EH (cell line): ENCODE data around the gene FBF1.

Source experiments
- DNase-seq: peaks from one replicate; pipeline ENCODE4 v3.0.0-alpha.2; 2015; ENCODE audit warnings: low read depth

Gene FBF1

DNA sequence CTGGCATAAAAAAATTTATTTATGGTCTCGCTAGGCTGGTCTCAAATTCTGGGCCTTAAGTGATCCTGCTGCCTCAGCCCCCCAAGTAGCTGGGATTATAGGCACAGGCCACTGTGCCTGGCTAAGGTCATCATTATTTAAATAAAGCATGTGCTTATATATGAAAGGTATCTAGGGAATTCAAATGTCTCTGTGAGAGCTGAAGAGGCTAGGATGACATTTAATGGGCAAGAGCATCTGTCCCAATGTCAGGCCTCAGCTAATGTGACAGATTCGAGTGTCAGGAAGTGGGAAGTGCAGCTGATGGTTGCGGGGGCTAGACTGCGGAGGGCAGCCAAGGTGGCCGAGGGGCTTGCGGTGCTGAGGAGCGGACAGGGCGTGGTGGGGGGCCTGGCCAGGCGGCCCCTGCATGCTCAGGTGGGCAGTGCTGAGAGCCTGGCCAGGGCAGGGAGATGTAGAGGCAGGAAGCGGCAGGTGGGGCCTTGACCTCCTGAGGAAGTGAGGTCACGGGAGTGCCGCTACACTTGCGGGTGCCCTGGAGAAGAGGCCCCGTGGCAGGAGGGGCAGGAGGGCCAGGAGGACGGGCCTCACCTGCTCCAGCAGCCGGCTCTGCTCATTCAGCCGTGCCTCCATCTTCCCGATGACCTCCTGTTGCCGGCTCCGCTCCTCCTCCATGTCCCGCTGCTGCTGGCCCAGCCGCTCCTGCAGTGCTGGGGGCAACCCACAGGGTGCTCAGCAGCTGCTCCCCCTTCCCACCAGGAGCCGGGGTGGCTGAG is 23.5 kb downstream of the FBF1 start:
- no peak for DNase-seq

DNA sequence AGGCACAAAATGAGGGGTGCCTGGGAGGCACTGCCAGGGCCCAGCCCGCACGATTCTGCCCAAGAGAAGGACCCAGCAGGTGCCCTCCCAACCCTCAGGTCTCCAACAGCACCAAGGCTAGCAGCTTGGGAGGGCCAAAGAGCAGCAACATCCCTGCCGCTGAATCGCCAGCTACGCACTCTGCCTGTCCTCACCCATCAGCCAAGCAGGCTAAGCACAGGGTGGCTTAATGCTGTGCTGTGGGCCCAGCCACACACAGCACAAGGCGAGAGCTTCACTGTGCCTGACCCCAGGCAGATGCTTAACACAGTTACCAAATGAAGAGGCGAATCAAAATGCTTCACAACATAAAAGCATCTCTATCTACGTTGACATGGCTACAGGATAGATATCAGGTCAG is 25.6 kb downstream of the FBF1 start:
- no peak for DNase-seq

DNA sequence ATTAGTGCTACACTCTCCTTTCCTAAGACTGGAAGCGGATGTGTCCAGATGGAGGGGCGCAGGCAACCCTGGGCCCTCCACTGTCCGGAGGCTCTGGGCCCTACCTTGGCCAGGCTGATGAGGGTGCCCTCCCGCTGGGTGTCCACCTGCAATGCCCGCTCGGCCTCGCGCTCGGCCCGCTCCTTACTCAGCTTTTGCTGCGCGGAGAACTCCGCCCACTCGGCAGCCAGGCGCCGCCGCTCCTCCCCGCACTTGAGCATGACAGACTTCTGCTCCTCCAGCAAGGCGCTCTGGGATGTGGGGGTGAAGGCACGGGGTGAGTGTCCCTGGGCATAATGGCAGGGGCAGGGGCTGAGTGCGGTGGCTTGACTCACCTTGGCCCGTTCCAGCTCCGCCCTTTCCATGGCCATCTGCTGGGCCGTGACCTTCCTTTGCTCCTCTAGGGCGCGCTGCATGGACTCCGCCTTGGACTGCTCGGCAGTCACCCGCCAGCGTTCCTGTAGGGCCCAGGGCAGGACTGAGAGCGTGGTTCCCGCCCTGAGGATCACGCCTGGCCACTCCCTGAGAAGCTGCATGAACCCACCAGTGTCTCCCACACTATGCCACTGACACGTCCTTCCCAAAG is 26.1 kb downstream of the FBF1 start:
- DNase-seq, result no peak

DNA sequence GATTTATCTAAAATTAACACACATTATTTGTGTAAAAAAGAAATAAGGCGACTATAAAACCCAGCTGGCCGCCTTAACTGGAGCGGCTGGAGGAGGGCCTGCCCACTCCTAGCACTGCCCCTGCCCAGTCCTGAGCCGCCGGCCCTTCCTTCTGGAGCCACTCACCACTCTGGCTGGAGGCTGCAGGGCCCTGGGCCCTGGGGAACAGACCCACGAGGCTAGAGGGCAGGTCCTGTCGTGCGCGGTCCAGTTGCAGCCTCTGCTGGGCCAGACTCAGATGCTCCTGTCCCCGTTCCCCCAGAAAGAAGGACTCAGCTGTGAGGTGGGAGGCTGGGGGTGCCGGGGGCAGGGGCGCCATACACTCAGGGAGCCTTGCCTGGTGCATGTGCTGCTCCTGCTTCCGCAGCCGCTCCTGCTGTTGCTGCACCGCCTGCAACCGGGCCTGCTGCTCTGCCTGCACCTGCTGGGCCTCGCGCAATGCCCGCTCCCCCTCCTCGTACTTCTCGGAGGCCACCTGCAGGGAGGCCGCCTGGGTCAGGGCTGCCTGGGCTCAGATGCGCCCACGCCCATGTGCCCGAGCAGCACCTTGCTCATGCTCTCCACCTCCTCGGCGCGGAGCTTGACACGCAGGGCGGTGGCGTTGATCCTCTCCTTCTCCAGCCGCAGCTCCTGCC is 27.2 kb downstream of the FBF1 start:
- DNase-seq, result no peak

DNA sequence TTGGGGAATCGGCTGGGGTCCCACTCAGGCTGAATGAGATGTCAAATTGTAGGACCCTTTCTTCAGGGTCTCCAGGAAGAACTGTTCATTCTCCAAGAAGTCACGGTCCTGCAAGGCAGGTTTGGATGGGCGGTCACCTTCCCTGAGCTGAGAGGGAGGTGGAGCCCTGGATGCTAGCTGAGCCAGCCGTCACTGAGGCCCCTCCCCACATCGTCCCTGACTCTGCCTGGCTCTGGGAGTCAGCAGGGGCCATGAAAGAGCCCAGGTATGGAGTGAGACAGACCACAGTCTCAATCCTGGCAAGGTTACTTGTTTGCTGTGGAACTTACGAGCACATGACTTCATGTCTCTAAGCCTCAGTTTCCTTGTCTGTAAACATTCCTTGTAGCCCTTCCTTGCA is 30.1 kb downstream of the FBF1 start:
- DNase-seq, result no peak

DNA sequence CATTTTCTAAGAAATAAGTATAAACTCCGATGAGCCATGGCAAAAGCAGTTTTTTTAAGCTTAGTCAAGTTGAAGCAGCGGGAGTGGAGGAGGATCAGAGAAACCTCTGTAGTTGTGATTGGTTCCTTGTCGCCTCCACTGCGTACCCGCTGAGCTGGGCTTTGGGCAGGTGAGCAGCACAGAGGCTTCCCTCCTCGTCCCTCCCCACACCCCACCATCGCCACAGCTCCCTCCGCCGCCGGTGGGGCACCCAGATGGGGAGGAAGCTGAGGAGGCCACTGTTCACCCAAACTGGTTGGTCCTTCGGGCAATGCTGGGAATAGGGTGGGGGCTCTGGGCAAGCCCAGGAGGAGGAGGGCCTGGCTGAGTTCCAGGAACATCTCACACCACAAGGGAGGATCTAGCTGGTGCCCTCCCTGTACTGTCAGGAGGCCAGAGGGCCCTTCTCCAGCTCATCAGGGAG is 31.0 kb downstream of the FBF1 start:
- DNase-seq, result peak; percentile 14

DNA sequence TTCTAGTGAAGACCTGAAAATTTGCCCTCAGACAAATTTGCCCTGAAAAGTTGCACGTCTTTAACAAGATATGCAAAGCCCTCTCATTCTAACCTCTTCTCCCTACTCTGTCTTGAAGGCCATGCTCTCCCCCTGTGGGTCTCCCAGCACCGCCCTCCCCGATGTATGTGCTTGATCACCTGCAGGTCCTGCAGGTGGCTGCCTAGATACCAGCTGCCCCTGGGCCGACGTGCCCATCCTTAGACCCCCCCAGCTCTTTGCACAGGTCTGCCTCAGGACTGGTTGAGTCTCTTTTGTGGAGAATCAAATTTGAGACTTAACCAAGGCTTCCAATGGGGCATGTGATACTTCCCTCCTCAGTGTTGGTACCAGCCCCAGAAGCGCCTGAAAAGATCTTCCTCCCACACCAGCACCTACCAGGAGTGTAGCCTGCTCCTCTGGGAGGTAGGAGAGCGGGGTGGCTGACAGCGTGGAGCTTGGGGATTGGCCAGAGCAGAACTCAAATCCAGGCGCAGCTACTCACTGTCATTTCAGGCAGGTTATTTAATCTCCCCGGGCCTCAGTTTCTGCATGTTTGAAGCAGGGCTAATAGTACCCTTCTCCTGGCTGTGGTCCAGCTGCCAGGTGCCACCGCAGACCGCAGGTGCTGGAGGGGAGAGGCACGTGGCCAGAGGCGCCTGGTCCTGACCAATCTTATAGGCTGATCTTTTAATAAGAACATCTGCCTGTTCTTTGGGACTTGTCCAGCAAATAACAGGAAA is 31.6 kb downstream of the FBF1 start:
- peak; percentile 23 for DNase-seq

DNA sequence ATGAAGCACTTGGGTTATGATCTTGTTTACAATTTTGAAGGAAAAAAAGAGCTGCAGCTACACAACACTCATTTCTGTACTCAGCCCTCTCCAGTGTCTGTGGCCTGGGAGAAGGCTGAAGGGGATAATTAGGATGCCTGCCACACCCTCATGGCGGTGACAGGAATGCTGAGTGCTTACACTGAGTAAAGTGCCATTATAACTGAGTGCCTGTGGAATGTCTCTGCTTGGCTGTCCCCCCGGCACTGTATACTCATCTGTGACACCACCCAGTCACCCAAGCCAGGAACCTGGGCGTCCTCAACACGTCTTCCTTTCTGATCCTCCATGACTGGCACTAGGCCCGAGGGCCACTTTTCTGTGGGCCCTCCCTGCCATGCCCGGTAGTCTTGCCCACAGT is 32.6 kb downstream of the FBF1 start:
- DNase-seq, result peak; percentile 54

DNA sequence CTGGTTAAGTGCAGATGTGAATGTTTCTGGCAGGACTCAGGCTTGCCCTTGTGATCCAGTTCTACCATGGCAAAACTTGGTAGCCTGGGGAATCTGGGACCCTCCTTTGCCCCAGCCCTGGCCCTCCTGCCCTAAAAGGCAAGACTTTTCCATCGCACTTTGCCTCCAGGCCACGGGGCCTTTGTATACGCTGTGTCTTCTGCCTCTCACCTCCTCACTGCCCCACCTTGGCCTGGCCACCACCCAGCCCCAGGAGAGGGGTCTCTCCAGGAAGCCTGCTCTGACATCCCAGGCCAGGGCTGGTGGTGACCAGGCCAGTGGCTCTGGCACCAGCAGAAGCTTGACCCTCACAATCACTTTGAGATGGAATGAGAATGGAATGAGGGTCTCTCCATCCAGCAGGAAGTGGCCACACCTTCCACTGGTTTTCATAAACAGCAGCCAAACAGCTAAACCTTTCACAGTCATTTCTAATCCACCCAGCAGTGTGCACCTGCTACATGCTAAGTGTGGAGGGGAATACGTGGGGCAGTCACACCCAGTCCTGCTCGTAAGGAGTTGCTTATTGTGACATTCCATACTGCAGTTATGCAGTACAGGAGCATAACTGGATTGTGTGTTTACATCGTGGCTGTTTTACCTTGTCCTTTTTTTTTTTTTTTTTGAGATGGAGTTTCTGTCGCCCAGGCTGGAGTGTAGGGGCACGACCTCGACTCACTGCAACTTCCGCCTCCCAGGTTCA is 34.5 kb downstream of the FBF1 start:
- no peak for DNase-seq

DNA sequence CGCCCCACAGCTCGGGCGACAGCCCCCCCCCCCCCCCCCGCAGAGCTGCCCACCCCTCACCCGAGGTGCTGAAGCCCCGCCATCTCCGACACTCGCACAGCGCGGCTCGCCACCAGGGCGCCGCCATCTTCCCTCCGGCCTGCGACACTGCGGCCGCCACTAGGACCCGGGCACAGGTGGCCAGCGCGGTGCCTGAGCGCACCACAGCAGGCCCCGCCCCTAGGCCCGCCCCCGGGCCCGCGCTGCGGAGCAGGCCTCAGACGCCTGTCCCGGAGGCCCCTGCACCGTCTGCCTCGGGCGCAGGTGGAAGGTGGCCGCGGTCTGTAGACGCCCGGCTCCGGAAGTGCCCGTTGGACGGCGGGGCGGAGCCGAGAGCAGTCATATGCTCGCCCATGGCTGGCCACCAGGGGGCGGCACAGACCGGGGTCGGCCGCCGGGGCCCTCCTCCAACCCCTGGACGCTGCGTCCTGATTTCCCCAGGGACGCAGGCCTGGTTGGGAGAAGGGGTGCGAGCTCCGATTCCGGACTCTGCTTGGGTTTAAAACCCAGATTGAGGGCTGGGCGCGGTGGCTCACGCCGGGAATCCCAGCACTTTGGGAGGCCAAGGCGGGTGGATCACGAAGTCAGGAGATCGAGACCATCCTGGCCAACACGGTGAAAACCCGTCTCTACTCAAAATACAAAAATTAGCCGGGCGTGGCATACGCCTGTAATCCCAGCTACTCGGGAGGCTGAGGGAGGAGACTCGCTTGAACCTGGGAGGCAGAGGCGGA is 35.9 kb downstream of the FBF1 start, which contains the start of gene MRPL38:
TSS of gene MRPL38 (minus strand) at position 136 of the 773 bp plus-strand sequence. CDS start at position 127, 9 bp downstream.
- peak; percentile 96 for DNase-seq

DNA sequence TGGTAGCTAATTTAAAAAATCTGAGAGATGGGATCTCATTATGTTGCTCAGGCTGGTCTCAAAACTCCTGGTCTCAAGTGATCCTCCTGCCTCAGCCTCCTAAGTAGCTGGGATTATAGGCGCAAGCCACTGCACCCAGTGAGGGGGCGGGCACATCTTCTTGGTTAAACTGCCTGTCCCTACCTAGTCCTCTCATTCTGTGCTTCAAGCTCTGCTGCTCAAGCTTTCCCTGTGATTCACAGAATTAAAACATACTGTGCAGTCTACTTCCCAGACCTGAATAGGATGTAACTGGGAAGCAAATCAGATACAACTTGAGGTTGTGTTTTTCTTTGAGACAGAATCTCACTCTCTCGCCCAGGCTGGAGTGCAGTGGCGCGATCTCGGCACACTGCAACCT is 38.4 kb downstream of the FBF1 start:
- DNase-seq, result no peak

DNA sequence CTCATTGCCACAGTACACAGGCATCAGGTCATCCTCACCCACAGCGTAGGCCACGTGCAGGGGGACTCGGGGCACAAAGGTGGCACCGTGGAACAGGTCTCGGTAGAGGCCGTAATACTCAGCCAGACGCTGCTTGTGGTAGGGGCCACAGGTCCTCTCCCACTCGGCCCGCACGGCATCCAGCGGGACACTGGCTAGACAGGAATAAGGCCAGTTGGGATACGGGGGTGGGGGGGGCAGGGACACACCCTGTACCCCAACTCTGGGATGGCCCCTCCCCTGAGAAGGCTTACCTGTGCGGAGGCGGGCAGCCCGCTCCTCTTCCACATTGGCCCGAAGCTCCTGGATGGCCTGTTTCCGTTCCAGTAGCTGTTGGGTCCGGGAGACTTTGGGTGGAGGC is 39.1 kb downstream of the FBF1 start:
- no peak for DNase-seq

DNA sequence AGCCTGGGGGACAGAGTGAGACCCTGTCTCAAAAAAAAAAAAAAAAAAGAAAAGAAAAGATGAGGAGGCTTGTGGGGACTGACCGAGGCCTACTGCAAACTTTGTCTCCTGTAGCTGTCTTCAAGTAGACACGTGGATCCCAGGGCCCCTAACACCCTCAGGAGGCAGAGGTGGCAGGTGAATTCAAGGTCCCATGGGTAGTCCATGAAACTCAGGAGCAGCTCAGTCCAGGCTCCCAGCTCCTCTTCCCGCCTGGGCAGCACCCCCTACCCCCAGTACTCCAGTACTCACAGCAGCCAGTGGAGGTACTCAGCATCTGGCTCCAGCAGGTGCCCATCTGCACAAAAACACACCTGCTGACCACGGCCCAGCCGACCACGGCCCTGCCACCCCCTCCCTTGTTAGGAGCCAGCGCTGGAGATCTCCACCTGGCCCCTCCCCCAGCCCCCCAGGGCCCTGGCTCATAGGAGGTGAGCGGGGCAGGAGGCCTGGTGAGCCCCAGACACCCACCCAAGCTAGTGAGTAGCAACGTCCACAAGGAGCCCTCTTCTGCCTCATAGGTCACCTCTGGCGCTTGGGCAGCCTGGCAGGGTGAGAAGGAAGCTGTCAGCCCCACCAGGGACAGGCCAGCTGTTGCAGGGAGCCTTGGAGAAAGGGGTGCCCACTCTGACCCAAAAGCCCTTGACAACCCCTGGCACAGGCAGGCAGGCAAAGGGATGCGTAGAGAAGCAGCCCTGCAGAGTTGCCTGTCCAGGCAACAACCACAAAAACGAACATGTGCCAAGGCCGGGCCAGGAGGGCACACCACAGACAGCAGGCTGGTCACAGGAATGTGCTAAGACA is 39.9 kb downstream of the FBF1 start:
- DNase-seq, result no peak

DNA sequence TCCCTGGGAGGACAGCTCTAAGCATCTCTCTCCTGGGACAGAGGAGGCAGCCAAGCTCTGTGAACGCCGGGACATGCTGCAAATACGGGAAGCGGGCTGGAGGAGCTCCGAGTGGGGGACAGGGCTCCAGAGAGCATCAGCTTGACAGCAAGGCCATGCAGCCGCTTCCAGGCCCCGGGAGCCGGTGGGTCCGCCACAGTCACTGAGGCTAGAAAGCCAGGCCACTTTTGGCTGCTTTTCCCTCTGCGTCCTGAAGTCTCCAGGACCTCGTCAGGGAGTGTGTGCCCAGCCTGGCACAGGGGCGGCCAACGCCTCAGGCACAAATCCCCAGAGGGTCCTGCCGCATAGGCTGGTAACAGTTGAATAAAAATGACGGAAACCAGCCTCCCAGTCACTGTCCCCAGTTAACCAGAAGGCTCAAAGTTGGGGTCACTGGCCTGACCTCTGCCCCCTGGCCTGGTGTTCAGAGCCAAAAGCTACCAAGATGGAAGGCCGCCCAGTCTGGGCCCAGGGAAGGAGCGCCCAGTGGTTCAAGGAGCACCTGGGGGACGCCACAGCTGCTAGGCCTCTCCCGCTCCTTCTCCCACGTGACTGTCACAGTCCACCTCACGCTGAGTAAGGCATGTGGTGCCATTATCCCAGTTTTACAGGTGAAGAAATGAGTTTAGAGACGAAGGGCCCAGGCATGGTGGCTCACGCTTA is 40.9 kb downstream of the FBF1 start:
- no peak for DNase-seq

DNA sequence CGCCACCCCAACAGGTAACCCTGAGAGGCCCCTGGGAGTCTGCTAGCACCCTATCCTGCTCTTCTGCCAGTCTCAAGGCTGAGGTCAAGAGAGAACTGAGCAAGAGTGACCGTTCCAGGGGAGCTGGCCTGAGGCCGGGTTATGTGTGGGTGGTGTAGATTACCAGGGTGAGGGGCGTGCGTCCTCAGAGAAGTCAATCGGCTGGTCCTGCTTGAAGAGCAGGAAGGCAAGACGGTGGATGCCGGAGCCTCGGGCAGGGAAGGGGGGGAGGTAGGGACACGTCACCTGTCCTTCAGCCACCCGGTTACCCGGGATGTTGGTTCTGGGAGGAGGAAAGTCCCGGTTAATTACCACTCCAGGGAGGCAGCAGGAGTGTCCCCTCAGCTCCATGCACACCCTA is 41.5 kb downstream of the FBF1 start:
- DNase-seq, result no peak

DNA sequence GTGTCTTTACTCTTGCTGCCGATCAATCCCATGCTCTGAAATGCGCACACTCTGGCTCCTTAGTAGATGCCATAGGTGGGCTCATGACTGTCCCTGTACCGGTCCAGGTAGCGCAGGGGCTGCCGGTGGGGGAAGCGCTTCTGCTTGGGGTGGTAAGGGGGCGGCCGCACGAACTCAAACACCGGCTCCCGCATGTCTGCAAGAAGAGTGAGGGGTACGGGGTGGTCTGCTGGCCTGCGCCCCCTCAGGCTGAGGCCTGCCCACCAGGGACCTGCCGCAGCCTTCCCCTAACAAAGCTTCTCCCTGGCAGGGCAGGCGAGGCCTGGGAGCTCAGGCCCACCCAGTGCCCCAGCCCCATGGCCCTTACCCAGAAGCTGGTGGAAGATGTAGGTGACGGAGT is 42.1 kb downstream of the FBF1 start:
- DNase-seq, result no peak

DNA sequence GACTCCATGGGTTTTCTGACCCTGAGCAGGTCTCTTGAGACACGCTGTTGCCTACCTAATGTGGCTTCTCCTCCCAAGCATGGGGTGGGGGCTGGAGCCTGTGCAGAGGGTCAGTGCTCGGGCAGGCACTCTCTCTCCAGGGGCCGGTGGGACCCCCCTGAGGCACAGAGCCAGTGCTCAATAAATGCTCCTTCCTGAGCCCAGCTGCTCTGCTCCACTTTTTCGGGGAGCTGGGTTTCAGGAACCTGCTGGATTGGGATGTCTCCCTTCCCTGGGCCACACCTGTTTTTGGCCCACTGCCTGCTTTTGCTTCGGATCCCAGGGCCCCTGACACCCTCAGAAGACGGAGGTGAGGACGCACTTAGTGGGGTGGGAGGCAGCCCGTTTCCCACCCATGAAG is 42.8 kb downstream of the FBF1 start:
- DNase-seq, result no peak

DNA sequence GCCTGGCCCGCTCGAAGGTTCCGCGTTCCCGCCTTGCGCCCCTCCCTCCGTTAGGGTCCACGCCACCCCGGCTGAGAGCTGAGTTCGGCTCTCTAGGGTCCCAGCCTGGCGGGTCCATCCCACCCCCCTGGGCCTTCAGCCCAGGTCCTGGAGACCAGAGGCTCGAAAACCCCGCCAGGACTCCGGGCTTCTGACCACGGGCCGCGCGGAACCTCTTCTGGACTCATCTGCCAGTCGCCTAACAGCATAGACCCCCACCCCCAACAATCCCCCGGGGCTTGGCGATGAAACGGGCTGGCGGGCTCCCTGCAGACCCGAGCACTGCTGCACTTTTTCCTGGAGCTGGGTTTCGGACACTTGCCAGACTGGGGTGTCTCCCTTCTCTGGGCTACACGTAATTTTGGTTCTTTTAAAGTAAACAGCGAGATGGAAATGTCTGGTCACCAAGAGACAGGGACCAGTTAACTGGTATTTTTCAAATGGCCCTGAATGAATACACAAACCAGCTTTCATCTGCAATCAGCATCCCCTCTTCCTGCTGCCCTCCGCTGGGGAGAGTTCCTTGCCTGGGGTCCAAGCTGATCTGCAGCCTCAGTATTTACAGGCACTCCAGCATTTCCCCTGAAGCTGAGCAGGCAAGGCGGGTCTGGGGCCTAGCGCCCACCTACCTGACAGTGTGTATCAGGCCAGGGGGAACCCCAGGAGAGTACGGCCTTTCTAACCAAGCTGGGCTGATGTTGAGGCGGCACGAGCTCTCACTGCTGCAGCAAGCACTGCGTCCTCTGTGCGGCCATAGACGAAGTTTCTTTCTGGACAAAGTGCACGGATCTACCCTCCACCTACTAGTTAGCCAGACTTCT is 43.5 kb downstream of the FBF1 start:
- DNase-seq, result no peak
